Measurements from ENCODE around the gene HERC2.

DNA sequence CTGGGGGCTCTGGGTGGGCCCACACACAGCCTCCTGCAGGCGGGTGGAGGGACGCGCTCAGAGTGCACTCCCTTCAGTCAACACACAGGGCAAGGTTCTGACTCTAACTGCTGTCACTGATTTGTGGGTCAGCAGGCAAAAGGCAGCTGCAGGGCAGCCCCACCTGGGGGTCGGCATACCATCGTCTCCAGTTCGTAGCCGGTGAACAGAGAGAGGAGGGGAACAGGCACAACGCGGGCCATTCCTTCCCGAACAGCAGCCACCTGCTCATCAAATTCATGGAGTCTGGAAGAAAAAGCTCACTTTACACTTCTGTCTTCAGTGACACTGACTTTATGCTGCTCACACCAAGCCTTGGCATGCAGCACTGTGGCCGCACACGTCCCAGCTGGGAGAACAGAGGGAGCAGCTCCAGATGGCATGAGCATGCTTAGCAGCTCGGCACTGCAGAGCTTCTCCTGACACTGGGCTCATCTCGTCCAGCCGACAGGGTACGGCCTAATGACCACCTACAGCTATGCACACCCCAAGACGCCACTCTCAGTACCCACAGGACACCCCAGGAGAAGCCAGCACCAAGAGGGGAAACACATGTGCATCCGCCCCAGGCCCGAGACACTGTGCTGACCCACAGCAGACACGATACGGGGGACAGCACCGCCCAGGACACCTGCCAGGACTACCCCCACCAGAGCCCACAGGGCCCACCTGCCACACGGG lies 208.4 kb downstream of the HERC2 start:
- TF ChIP-seq POLR2AphosphoS5 (IDR thresholded peaks at IDR 0.05): no peak
- TF ChIP-seq, protein P1, sequence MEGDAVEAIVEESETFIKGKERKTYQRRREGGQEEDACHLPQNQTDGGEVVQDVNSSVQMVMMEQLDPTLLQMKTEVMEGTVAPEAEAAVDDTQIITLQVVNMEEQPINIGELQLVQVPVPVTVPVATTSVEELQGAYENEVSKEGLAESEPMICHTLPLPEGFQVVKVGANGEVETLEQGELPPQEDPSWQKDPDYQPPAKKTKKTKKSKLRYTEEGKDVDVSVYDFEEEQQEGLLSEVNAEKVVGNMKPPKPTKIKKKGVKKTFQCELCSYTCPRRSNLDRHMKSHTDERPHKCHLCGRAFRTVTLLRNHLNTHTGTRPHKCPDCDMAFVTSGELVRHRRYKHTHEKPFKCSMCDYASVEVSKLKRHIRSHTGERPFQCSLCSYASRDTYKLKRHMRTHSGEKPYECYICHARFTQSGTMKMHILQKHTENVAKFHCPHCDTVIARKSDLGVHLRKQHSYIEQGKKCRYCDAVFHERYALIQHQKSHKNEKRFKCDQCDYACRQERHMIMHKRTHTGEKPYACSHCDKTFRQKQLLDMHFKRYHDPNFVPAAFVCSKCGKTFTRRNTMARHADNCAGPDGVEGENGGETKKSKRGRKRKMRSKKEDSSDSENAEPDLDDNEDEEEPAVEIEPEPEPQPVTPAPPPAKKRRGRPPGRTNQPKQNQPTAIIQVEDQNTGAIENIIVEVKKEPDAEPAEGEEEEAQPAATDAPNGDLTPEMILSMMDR (IDR thresholded peaks at IDR 0.05): no peak
- no peak for TF ChIP-seq EP300 (IDR thresholded peaks at IDR 0.05)

All from stomach (tissue), 4 donors.